GM21515 (cell line): ENCODE data around the gene TUBGCP3.

Experiments
- ATAC-seq: cut with Tn5 transposase; IDR thresholded peaks from one replicate; pipeline ENCODE4 v1.9.1; 2021; ENCODE audit not compliant: unreplicated experiment

The TUBGCP3 gene

DNA sequence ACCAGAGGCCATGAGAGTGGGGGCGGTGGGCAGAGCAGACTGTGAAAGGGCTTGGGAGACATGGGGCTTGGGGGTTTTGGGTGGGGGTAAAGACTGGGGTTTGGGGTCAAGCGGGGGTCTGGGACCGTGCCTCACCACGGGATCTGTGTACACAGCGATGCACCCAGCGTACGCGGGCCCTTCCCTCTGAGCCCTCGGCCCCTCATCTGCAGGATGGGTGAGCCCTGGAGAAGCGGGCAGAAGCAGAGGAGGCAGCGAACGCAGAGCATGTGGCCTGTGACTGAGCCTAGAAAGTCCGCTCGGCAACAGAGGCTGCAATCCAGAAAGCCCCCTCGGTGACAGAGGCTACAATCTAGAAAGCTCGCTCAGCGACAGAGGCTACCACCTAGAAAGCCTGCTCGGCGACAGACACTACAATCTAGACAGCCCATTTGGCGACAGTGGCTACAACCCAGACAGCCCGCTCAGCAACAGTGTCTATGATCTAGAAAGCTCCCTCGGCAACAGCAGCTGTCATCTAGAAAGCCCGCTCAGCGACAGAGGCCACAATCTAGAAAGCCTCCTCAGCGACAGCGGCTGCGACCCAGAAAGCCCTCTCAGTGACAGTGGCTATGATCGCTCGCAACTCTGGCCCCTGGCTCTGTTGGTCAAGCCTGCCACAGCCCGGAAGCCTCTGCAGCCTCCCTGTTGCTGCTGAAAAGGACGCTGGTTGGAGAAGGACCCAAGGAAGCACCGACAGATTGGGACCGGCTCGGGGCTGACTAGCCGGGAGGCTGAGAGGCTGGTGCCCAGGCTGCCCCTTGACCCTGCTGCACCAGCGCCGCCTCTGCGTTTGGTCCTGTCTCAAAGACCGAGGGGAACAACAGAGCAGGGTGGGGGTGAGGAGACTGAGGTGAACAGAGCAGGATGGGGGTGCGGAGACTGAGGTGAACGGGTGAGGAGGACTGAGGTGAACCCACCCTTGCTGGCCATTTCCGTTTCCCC lies 143.2 kb downstream of the TUBGCP3 start:
- no peak for ATAC-seq

DNA sequence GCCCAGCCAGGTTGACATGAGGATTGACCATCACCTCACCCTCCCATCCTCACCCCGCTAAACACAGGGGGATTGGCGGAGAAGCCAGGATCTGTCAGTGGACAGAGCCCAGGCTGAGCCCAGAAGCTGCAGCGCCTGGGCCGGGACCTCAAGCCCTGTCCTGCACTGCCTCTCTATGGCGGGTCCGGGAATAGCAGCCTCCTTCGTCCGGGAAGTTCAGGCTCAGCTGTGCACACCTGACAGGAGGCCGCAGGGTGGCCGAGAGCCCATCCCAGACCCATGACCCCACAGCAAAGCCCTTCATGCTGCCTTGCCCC lies 144.0 kb downstream of the TUBGCP3 start:
- peak; percentile 58 for ATAC-seq

DNA sequence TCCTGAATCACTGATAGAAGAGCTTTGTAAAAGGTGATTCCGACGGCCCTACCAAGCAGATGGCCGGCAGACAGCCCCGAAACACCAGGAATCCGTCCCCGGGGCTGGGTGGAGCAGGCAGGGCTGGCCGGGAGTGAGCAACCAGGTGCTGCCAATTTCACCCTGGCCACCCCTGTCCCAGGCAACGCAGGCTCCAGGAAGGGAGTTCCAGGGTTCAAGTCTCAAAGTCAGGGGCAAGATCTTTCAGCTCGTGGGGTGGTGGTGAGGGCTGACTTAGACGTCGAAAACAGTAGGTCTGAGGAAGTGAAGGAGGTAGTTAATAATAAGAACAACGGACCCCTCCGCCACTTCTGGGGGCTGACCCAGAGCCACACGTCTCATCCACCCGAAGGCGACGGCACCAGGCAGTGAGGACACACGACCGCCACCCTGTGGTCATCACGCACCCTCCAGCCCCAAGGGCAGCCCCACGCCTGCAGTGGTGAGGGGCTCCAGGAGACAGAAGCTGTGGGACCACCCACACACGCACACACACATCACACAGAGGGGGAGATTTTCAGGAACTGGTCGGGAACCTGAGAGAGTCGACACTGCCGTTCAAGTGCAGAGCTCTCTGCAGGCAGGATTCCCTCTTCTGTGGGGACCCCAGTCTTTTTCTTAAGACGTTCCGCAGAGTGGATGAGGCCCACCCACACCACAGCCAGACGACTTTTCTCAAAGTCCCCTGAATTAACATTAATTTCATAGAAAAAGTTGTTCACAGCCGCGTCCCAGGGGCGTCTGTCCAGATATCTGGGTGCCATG lies 144.6 kb downstream of the TUBGCP3 start:
- ATAC-seq, result no peak

DNA sequence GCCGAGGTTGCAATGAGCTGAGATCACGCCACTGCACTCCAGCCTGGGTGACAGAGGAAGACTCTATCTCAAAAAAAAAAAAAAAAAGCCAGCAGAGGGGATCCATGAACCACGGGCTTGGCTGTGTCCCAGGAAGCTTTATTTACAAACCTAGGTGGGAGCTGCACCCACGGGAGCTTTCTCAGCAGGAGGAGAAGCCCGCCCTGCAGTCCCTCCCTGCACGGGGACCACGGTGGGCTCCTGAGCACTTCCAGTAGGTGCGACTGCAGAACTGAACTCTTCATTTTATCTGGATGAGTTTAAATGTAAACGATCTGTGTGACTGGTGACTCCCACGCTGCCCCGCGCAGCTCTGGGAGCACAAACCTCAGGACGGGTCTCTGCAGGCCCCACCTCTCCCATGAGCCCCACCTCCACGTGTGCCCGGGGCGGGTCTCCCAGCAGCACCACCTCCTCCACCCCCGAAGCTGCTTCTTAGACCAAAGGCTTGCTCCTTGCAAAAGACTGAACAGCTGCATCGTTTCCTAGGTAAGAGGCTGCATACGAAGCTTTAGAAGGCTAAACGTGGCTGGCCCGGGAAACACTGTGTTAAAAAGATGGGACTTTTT lies 145.4 kb downstream of the TUBGCP3 start:
- ATAC-seq, result no peak

DNA sequence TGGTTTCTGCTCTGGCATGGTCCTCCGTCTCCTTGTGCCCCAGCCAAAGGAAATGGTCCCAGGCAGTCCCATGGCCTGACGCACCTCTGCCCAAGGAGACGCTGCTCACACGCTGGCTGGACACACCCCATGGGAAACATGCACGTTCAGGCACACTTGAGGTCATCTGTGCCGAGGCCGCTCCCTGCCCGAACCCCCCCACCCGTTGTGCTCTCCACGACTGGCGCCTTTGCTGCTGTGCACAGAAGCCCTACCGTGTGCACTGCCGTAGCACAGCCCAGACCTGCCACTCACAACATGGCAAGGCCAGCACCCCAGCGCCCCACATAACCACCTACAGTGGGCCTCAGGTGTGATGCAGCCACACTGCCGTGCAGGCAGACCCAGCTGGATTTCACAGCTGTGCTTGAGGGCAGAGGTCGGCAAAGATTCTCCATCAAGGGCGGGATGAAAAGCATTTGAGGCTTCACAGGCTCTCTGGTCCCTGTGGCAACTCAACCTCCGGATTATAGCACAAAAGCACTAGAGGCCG lies 146.1 kb downstream of the TUBGCP3 start:
- no peak for ATAC-seq

DNA sequence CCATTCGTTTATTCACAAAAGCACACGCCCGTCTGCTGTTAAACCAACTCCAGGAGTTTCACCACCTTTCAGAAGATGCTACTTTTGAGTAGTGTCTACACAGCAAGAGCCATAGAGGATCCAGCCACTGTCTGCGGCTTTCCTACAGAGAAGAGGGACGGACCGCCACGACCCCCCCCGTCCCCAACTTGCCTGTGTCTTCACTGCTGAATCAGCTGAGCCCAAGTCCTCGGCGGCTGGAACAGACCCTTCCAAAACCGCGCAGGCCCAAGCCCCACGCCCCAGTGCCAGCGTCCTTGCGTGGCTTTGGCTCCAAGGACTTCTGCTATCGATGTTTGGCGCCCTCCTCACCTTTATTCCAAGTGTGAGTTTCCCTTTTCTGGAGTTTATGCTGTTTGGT lies 146.7 kb downstream of the TUBGCP3 start:
- no peak for ATAC-seq

DNA sequence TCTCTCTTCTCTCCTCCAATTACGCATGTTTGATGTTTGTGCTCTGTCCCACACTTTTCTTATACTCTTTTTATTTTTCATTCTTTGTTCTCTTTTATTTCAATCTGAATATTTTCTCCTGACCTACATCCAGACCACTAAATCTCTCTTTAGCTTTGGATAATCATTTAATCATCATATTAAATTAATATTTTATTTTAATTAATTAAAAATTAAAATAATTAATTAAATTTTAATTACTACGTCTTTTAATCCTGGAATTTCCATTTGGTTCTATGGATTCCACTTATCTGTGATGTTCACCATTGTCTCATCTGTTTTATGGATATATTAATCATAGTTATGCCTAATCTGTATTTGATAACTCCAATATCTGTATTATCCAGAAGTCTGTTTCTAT lies 149.4 kb downstream of the TUBGCP3 start:
- no peak for ATAC-seq

DNA sequence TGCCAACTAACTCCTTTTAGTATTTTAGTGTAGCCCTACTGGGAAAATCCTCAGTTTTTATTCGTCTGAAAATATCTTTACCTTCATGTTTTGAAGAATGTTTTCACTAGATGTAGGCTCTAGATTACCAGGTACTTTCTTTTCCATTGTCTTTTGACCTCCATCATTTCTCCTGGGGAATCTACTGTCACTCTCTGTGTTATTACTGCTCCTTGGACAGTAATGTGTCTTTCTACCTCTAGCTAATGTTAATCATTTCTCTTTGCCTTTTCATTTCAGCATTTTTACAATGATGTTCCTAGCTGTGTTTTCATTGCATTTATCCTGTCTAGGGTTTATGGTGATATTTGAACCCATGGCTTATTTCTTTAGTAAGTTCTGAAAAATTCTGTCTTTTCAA lies 149.9 kb downstream of the TUBGCP3 start:
- no peak for ATAC-seq

DNA sequence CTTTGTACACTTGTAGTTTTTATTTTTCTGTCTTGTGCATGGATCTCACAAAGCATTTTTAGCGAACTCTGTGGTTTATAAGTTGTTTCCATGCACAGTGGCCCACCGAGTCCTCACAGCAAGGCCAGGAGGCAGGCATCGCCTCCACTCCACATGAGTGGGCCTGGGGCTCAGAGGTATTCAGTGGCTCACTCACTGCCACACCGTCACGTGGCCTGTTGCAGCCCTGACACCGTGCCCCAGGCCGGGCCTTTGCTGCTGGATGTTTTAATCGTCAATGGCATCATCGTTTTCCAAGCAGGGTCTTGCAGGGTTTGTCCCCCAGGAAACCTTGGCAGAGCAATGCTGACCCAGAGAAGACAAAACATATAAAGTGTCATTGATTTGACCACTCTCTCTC lies 152.0 kb downstream of the TUBGCP3 start:
- ATAC-seq, result no peak
